ENCODE results near the gene FHOD1. TPM values are rescaled to one million over a fixed set of nuclear protein-coding genes. Genes with fewer than 3 reads are reported as not detected.

Gene FHOD1
- total RNA-seq, 4 donors from 2014 or later, result 13.3 to 64.4 (median 38.8) TPM

- no peak for DNase-seq
- H3K4me3 ChIP-seq, result no peak overlapping the region
- no peak for TF ChIP-seq POLR2A (IDR thresholded peaks at IDR 0.05)
- TF ChIP-seq, protein P1, sequence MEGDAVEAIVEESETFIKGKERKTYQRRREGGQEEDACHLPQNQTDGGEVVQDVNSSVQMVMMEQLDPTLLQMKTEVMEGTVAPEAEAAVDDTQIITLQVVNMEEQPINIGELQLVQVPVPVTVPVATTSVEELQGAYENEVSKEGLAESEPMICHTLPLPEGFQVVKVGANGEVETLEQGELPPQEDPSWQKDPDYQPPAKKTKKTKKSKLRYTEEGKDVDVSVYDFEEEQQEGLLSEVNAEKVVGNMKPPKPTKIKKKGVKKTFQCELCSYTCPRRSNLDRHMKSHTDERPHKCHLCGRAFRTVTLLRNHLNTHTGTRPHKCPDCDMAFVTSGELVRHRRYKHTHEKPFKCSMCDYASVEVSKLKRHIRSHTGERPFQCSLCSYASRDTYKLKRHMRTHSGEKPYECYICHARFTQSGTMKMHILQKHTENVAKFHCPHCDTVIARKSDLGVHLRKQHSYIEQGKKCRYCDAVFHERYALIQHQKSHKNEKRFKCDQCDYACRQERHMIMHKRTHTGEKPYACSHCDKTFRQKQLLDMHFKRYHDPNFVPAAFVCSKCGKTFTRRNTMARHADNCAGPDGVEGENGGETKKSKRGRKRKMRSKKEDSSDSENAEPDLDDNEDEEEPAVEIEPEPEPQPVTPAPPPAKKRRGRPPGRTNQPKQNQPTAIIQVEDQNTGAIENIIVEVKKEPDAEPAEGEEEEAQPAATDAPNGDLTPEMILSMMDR (IDR thresholded peaks at IDR 0.05), result no peak
- H3K27me3 ChIP-seq, result no peaks in the 10 kb centered on the region
- H3K36me3 ChIP-seq, result peaks cover 0 to 18% (median 0%) of the 10 kb centered on the region in 3 donors
- no peaks in the 10 kb centered on the region for H3K9me3 ChIP-seq
- peaks cover 0 to 32% (median 15%) of the 10 kb centered on the region in 4 donors for H3K4me1 ChIP-seq
- peak overlapping the region in 1 of 4 donors; percentile 8 for H3K27ac ChIP-seq
Measured at GRCh38 chr16:67190448-67191399, 56.6 kb downstream of the FHOD1 start.

DNA sequence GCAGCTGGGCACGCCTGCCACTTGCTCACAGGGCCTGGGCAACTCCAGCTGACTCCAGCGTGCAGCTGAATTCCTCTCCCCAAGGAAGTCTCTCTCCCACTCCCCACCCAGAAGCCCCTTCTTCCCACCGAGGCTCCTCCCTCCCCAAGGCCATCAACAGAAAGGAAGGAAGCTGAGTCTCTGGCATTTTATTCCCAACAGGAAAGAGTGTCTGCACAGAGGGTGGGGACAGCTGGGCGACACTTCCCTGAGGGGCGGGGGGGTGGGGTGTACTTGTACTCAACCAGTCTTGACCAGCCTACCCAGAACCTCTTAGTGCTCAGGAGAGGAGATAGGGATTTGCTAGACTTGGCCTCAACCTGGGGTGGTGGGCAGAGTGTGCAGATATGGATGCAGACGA is 57.2 kb downstream of the FHOD1 start, which contains the start of gene EXOC3L1:
Gene EXOC3L1, minus strand, starts transcription at position 96 of the 400 bp plus-strand sequence. CDS start 460 bp downstream, outside the sequence.
- TF ChIP-seq, protein P1 (IDR thresholded peaks at IDR 0.05), result no peak
- TF ChIP-seq POLR2A (IDR thresholded peaks at IDR 0.05), result no peak
- Histone ChIP-seq H3K4me1 (peaks cover 3 to 38% (median 20%) of the 10 kb centered on the region in 4 donors), H3K9me3 (no peaks in the 10 kb centered on the region), H3K4me3 (no peak within 1 kb of the TSS), H3K27me3 (no peaks in the 10 kb centered on the region), H3K36me3 (peaks cover 0 to 11% (median 0%) of the 10 kb centered on the region in 3 donors), H3K27ac (peak within 1 kb of the TSS in 1 of 4 donors; percentile 8)
- DNase-seq, result no peak

DNA sequence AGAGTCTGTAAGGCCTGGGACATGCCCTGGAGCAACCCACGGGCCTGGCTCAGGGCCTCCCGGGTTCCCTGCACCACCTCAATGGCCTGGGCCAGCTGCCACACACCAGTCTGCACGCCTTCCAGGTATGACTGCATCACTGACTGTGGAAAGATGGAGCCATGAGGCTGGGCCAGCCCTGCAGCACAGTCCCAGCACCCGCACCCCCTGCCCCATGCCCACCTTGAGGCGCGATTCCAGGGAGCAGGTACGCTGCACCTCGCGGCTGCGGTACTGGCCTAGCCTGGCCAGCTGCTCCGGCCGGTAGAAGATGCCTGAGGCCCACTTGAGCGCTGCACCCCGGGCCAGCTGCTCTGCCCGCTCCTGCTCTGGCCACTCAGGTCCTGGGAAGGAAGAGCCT is 58.5 kb downstream of the FHOD1 start:
- H3K36me3 ChIP-seq, result no peaks in the 10 kb centered on the region
- DNase-seq, result no peak
- no peak for TF ChIP-seq POLR2A (IDR thresholded peaks at IDR 0.05)
- TF ChIP-seq, protein P1 (IDR thresholded peaks at IDR 0.05), result no peak
- no peaks in the 10 kb centered on the region for H3K27me3 ChIP-seq
- no peak overlapping the region for H3K27ac ChIP-seq
- H3K9me3 ChIP-seq, result no peaks in the 10 kb centered on the region
- H3K4me1 ChIP-seq, result peaks cover 3 to 43% (median 28%) of the 10 kb centered on the region in 4 donors
- no peak overlapping the region for H3K4me3 ChIP-seq

DNA sequence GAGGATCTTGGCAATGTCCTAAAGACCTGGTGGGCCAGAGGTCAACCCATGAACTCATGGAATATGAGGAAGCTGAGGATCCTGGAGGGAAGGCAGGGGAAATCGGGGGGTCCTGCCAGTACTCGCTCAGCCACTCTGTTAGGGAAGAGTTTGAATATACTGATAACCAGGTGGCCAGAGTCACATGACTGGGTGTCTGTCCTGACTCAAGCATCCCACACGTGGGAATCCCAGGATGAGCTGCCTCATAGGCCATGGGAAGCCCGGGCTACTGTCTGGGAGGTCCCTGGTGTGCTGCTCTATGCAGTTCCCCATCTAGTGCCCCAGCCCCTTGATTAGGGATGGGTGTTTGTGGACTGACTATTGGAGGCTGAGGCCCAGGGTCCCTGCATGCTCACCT is 59.0 kb downstream of the FHOD1 start:
- no peak for DNase-seq
- peaks cover 3 to 39% (median 23%) of the 10 kb centered on the region in 4 donors for H3K4me1 ChIP-seq
- TF ChIP-seq, protein P1 (IDR thresholded peaks at IDR 0.05), result no peak
- TF ChIP-seq POLR2A (IDR thresholded peaks at IDR 0.05), result no peak
- no peaks in the 10 kb centered on the region for H3K27me3 ChIP-seq
- H3K27ac ChIP-seq, result no peak overlapping the region
- no peaks in the 10 kb centered on the region for H3K9me3 ChIP-seq
- H3K4me3 ChIP-seq, result no peak overlapping the region
- H3K36me3 ChIP-seq, result no peaks in the 10 kb centered on the region

GRCh38 chr16:67187175-67187890 is 59.9 kb downstream of the FHOD1 start:
- no peak for DNase-seq
- Histone ChIP-seq H3K27ac (no peak overlapping the region), H3K4me1 (peaks cover 6 to 40% (median 15%) of the 10 kb centered on the region in 4 donors), H3K36me3 (no peaks in the 10 kb centered on the region), H3K4me3 (no peak overlapping the region), H3K9me3 (no peaks in the 10 kb centered on the region), H3K27me3 (no peaks in the 10 kb centered on the region)
- TF ChIP-seq, protein P1 (IDR thresholded peaks at IDR 0.05), result no peak
- no peak for TF ChIP-seq POLR2A (IDR thresholded peaks at IDR 0.05)

Measured in Peyer's patch (tissue), 4 donors.